ENCODE results near the gene MRPL40. TPM values are rescaled to one million over a fixed set of nuclear protein-coding genes. Genes with fewer than 3 reads are reported as not detected.

The MRPL40 gene
- total RNA-seq, 4 donors from 2014 or later: 7.0 to 27.2 (median 10.2) TPM

GRCh38 chr22:19464546-19464945 lies 32.2 kb downstream of the MRPL40 start:
- H3K27ac ChIP-seq: no peak overlapping the region
- H3K4me1 ChIP-seq: no peaks in the 10 kb centered on the region
- H3K9me3 ChIP-seq: no peaks in the 10 kb centered on the region
- no peak for DNase-seq
- peaks cover 0 to 78% (median 2%) of the 10 kb centered on the region in 3 donors for H3K36me3 ChIP-seq
- TF ChIP-seq CTCF (IDR thresholded peaks at IDR 0.05) (no peak), POLR2A (IDR thresholded peaks at IDR 0.05) (no peak)
- H3K4me3 ChIP-seq: no peak overlapping the region
- H3K27me3 ChIP-seq: no peaks in the 10 kb centered on the region

GRCh38 chr22:19464975-19465374 lies 32.6 kb downstream of the MRPL40 start:
- H3K36me3 ChIP-seq: peaks cover 0 to 82% (median 2%) of the 10 kb centered on the region in 3 donors
- H3K4me3 ChIP-seq: no peak overlapping the region
- TF ChIP-seq CTCF (IDR thresholded peaks at IDR 0.05) (no peak), POLR2A (IDR thresholded peaks at IDR 0.05) (no peak)
- no peak overlapping the region for H3K27ac ChIP-seq
- H3K9me3 ChIP-seq: no peaks in the 10 kb centered on the region
- no peaks in the 10 kb centered on the region for H3K4me1 ChIP-seq
- no peaks in the 10 kb centered on the region for H3K27me3 ChIP-seq
- DNase-seq: no peak

GRCh38 chr22:19466126-19466716 lies 33.9 kb downstream of the MRPL40 start:
- H3K36me3 ChIP-seq: peaks cover 0 to 90% (median 2%) of the 10 kb centered on the region in 3 donors
- H3K27ac ChIP-seq: no peak overlapping the region
- TF ChIP-seq CTCF (IDR thresholded peaks at IDR 0.05): no peak
- no peak for TF ChIP-seq POLR2A (IDR thresholded peaks at IDR 0.05)

GRCh38 chr22:19466848-19467752 lies 34.8 kb downstream of the MRPL40 start:
- Histone ChIP-seq H3K27ac (no peak overlapping the region), H3K4me3 (no peak overlapping the region), H3K4me1 (no peaks in the 10 kb centered on the region), H3K36me3 (peaks cover 0 to 96% (median 2%) of the 10 kb centered on the region in 3 donors), H3K27me3 (no peaks in the 10 kb centered on the region), H3K9me3 (no peaks in the 10 kb centered on the region)
- TF ChIP-seq CTCF (IDR thresholded peaks at IDR 0.05): no peak
- no peak for TF ChIP-seq POLR2A (IDR thresholded peaks at IDR 0.05)
- DNase-seq: no peak

More at GRCh38 chr22:19466126-19466716, 33.9 kb downstream of the MRPL40 start:
- H3K27me3 ChIP-seq: no peaks in the 10 kb centered on the region
- H3K9me3 ChIP-seq: no peaks in the 10 kb centered on the region
- no peak for DNase-seq
- H3K4me1 ChIP-seq: no peaks in the 10 kb centered on the region
- no peak overlapping the region for H3K4me3 ChIP-seq

DNA sequence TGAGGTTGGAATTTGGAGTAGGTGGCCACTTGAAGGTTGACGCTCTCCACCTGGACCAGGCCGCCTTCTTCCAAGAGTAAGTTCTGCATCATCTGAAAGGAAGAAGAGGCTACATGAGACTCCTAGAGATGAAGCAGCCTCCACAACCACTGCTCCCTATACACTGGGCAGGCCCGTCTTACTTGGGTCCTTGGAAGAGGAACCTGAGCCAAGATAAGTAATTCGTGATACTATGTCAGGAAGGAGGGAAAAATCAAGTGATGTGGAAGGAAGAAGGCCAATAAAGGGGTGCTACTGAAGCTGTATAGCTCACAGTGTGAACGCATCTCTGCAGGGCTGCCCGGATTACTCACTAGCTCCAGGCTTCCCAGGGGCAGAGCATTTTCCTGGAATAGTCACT lies 35.6 kb downstream of the MRPL40 start:
- Histone ChIP-seq H3K27ac (no peak overlapping the region), H3K36me3 (peaks cover 0 to 98% (median 2%) of the 10 kb centered on the region in 3 donors), H3K4me1 (no peaks in the 10 kb centered on the region), H3K27me3 (no peaks in the 10 kb centered on the region), H3K4me3 (no peak overlapping the region), H3K9me3 (no peaks in the 10 kb centered on the region)
- TF ChIP-seq POLR2A (IDR thresholded peaks at IDR 0.05) (no peak), CTCF (IDR thresholded peaks at IDR 0.05) (no peak)
- no peak for DNase-seq
